ENCODE results near the gene GNAI3. TPM values are rescaled to one million over a fixed set of nuclear protein-coding genes. Genes with fewer than 3 reads are reported as not detected.
A peak's percentile ranks its signal among the peaks of the same experiment; 100 is the strongest.

Gene GNAI3
- total RNA-seq, 1 experiment from 2014 or later = 9.9 TPM

DNA sequence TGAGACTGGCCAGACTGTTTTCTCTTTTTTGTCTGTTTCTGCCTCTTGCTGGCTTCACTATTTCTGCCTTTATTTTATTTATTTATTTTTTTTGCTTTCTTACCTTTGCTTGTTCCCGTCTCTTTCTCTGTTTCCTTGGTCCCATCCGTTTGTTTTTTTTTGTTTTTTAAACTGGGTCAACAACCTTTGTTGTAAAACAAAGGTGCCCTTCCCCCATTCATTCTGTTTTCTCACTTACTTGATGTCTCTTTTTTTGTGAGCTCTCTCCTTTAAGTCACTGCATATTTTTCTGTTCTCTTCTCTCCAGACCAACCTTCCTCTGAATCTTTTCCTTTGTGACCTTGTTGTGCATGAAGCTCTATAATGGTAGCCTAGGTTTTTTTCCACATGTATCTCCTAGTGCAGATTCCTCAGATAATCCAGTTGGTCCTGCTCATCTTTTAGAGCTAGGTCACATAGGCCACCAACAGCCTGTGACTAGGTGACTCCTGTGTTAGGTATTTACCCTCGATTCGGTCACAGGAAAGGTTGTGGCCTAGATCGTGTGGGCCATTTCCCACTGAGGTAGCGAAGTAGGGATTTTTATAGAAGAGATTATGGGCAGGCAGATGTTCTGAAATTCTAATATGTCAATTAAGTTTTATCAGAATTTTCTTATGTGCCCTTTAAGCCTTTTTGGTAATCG lies 15.9 kb downstream of the GNAI3 start:
- no peak for DNase-seq
- Mint-ChIP-seq H3K9me3 (no peaks in the 10 kb centered on the region), H3K4me1 (peaks cover 38 to 40% of the 10 kb centered on the region in 2 experiments), H3K36me3 (ENCODE audit: insufficient read depth in 1 of 3, low read depth in 3 of 3) (peaks cover 0 to 2% (median 0%) of the 10 kb centered on the region in 3 experiments; a peak in 1 of 7 replicates), H3K27ac (peak overlapping the region; percentile 76 to 98 (median 85)), H3K27me3 (ENCODE audit: low read depth) (no peaks in the 10 kb centered on the region), H3K4me3 (peak overlapping the region; percentile 16 to 39; a peak in 3 of 5 replicates)
- peak overlapping the region; percentile 95 for H3K27ac ChIP-seq (ENCODE audit: insufficient read length, low read depth, low read length)
- peak overlapping the region; percentile 43 for H3K4me2 ChIP-seq (ENCODE audit: insufficient read depth, insufficient read length, low read length)
- H4K8ac ChIP-seq (replicated peaks; ENCODE audit: insufficient read length, low read depth, low read length) = no peak overlapping the region
- H2AK5ac ChIP-seq (ENCODE audit: insufficient read length, low read length) = peak overlapping the region; percentile 79
- peak overlapping the region; percentile 87 for H2BK5ac ChIP-seq (ENCODE audit: insufficient read length, low read length)
- H2BK20ac ChIP-seq (ENCODE audit: low read depth, low read length, poor library complexity, severe bottlenecking) = no peak overlapping the region
- peak overlapping the region; percentile 48 for H3K9ac ChIP-seq (ENCODE audit: extremely low read depth, insufficient read length, low read length)
- TF ChIP-seq, protein P1, sequence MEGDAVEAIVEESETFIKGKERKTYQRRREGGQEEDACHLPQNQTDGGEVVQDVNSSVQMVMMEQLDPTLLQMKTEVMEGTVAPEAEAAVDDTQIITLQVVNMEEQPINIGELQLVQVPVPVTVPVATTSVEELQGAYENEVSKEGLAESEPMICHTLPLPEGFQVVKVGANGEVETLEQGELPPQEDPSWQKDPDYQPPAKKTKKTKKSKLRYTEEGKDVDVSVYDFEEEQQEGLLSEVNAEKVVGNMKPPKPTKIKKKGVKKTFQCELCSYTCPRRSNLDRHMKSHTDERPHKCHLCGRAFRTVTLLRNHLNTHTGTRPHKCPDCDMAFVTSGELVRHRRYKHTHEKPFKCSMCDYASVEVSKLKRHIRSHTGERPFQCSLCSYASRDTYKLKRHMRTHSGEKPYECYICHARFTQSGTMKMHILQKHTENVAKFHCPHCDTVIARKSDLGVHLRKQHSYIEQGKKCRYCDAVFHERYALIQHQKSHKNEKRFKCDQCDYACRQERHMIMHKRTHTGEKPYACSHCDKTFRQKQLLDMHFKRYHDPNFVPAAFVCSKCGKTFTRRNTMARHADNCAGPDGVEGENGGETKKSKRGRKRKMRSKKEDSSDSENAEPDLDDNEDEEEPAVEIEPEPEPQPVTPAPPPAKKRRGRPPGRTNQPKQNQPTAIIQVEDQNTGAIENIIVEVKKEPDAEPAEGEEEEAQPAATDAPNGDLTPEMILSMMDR (conservative IDR thresholded peaks at IDR 0.05) = no peak
- H3K56ac ChIP-seq (ENCODE audit: insufficient read length, low read depth, low read length) = no peak overlapping the region
- peaks cover 3% of the 10 kb centered on the region for H3K79me1 ChIP-seq (ENCODE audit: insufficient read depth, low read depth, low read length, poor library complexity, severe bottlenecking)
- H3T11ph ChIP-seq (ENCODE audit: low read length) = peak overlapping the region; percentile 98
- H2BK12ac ChIP-seq (ENCODE audit: insufficient read length, low read depth, low read length) = peak overlapping the region; percentile 40
- peaks cover 4% of the 10 kb centered on the region; the same call in 1 of the 2 replicates for H3K4me1 ChIP-seq (ENCODE audit: insufficient read depth, low read length)
- no CpG with 5 or more reads among the region's 7 CpGs for WGBS (ENCODE audit: extremely low coverage, insufficient read length, low lambda C conversion rate)
- H3K27me3 ChIP-seq (ENCODE audit: insufficient read depth, low read length) = no peaks in the 10 kb centered on the region
- H4K91ac ChIP-seq (ENCODE audit: insufficient read length, low read depth, low read length) = no peak overlapping the region
- peak overlapping the region; percentile 71; the same call in 1 of the 2 replicates for H3K4ac ChIP-seq (ENCODE audit: low read depth, low read length)
- H2BK120ac ChIP-seq (ENCODE audit: low read depth, low read length, poor library complexity, severe bottlenecking) = peak overlapping the region; percentile 95
- H3K9me3 ChIP-seq (ENCODE audit: control insufficient read depth, low read depth, low read length) = no peaks in the 10 kb centered on the region
- H3K23ac ChIP-seq (ENCODE audit: insufficient read length, low read depth, low read length) = no peak overlapping the region
- peak overlapping the region; percentile 82 for H3K18ac ChIP-seq (ENCODE audit: insufficient read length, low read depth, low read length)
- no peak overlapping the region for H2AFZ ChIP-seq (ENCODE audit: low read length)
- peaks cover 18% of the 10 kb centered on the region; the same call in 1 of the 2 replicates for H3K79me2 ChIP-seq (ENCODE audit: insufficient read depth, low read length)
- peak overlapping the region; percentile 12 for H4K5ac ChIP-seq (ENCODE audit: insufficient read length, low read depth, low read length)
- peak overlapping the region; percentile 78; the same call in 1 of the 2 replicates for H3K14ac ChIP-seq (ENCODE audit: insufficient read depth, low read length)
- no peak overlapping the region for H2BK15ac ChIP-seq (ENCODE audit: low read depth, low read length)
- no peaks in the 10 kb centered on the region for H3K23me2 ChIP-seq (ENCODE audit: insufficient read length, low read depth, low read length, poor library complexity, severe bottlenecking)
- H4K20me1 ChIP-seq (ENCODE audit: control insufficient read depth, insufficient read depth, insufficient read length) = no peaks in the 10 kb centered on the region

Measured in H9 (cell line).